Stimulated activated CD8-positive, alpha-beta memory T cell treated with anti-CD3 and anti-CD28 coated beads, Interleukin-15, amount 100 ng/mL, for 48 hours (primary cell): ENCODE measurements around the gene COL6A2.
"Not testable (repeated sequence)": the region's sequence is repeated elsewhere in the genome, so short reads cannot be mapped to it uniquely, and the experiment has no call there.

Experiments used
- DNase-seq, 2 donors: peaks; one replicate each; pipeline ENCODE4 v3.0.0-alpha.2; 2020; ENCODE audit warnings: low read depth in 2 of 2

COL6A2 gene

DNA sequence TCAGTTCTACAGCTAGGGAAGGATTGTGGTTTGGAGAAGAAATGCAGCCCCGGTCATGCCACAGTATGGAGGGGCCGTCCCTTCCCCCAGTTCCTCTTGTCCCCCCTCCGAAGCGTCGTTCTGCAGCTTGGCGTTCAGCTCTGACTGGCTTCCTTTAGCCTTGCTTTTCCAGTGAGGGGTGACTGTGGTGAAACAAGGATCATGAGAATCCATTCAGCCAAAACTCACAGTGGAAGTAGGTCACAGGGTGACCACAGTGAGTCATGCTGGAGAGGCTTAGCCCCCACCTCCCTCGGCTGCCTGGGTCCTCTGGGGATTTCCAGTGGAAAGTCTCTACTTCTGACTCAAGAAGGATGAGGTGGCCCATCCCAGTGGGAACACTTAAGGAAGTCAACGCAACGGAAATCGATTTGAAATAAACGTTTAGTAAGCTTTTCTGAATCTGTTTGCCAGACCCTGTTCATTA, 37.3 kb upstream of the COL6A2 start:
- peak; percentile 43 to 63 for DNase-seq

DNA sequence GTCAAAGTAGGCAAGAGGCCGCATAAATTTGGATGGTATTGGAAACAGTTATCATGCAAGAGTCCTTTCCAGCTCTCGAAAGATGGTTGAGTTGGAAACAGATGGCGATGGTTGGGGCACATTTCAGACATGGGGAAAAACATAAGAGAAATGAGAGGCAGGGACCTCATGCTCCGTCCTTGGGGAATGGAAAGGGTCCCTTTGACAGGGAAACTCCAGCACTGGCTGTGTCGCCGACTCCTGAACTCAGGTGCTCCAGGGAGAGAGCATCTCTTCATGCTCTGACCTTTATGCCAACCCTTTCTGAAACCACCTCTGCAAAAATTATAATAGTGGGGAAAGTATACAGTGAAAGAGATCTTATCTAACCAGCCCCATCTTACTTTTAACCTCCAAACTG, 36.8 kb upstream of the COL6A2 start:
- no peak for DNase-seq

DNA sequence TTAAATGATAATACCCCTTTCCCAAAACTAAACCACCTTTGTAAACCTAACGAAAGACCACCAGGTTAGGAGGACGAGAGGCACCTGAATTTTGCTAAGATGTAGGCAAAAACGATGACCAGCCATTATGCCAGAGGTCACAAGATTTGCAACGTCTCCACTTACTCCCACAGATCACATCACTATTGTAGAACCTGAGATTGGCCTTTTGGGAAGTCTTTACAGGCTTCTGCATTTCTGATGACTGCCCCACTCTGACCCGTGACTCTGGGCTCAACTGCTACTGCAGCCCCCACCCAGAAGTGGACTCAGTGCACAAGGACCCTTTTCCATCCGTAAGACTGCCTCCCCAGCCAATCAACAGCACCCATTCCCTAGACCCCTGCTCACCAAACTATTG, 36.4 kb upstream of the COL6A2 start:
- no peak for DNase-seq

DNA sequence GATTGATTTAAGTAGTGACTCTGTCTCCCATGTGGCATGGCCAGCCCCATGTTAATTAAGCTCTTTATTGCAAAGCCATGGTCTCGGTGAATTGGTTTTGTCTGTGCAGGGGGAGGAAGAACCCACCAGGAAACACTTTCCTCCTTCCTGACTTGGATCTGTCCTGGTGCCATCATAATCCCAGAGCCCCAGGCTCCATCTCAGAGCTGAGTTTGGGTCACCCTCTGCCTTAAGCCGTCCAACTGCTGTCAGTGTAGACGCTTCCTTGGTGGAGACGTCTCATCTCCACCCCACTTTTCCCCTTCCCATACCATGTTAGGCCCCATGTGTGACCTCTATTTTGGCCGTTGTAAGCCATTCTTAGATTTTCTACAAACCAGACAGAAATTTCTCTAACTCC, 36.0 kb upstream of the COL6A2 start:
- no peak for DNase-seq

DNA sequence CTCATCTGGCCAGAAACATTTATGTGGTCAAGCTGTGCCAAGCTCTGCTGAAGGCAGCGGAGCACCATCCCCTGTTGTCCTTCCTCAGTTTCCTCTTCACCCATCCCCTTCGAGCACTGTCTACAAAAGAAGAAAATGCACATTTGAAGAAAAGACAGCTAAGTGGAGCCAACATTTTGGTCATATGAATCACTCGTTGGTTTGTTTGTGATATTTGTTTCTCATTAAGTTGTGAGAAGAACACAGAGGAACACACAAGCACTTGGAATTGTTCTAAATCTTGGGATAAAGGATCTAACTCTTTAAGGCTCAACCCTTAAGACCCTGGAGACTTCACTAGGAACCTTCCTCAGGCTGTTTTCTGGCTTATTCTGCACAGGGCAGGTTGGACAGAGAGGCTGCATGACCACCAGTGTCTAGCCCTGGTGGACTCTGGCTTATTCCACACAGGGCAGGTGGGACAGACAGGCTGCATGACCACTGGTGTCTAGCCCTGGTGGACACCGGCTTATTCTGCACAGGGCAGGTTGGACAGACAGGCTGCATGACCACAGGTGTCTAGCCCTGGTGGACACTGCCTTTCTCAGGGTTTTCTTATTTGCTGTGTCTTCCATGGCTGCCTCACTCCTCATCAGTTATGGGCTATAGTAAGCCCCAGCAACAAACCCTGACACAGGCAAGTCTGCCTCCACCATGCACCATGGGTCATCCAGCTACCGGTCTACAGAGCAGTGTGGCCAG, 35.3 kb upstream of the COL6A2 start:
- DNase-seq, result no peak

DNA sequence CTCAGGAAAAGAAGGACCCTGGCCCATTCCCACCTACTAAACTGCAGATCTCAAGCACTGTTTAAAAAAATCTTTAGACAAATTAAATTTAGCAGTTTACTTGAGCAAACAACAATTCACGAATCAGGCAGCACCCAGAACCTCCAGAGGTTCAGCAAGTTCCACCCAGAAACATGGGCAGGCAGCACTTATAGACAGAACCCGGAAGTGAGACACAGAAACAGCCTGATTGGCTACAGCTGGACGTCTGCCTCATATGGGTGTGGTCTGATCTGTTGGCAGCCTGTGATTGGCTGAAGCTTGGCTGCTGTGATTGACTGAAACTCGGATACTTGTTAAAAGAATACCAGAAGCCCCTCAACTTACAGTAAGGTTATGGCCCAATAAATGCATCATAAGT, 34.7 kb upstream of the COL6A2 start:
- DNase-seq, result no peak

DNA sequence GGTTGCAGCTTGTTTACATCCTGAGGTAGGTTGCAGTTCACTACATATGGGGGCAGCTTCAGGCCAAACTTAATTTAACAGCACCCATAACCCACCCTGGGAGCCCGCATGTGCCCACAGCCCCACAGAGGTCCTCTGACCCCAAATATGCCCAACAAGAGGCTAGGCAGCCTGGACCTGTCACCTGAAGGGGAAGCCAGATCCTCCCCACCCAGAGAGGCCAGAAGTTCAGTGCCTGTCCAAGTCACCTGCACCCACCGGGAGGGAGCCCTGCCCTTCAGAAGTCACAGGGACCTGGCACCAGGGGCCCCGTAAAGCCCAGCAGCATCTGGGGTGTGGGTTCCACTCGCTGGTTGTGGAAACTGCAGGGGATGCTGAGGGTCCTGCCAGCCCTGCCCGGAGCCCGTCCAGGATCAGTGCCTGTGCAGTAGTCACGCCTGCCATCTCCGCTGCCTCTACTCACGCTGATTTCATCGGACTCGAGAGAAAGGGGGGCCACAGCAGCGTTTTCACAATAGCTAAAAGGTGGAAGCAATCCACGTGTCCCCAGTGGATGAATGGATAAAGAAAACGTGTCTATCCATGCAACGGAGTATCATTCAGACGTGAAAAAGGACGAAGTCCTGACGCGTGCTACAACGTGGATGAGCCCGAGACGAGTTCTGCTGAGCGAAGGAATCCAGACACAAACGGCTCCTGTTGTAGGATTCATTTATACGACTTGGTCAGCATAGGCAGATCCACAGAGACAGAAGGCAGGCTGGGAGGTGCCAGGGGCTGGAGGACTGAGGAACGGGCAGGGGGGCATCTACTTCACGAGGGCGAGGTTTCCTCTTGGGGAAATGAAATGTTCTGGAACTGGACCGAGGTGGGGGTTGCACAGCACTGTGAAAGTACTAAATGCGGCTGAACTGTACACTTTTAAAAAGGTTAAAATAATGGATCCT, 33.9 kb upstream of the COL6A2 start:
- no peak for DNase-seq

DNA sequence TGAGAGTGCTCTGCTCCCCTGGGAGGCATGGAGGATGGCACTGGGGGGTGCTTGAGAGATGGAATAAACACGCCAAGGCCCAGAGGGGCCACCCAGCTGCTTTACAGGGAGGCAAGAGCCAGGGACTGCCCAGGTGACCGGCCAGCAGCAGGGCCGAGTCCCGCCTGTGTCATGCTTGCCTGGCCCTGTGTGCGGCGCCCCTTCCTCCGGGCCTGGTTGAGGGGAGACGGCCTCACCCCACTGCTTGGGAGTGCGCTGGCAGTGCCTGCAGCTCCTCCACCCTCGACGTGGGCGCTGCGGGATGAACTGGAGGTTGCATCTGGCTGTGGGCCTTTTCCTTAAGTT, 33.1 kb upstream of the COL6A2 start:
- DNase-seq, result no peak

DNA sequence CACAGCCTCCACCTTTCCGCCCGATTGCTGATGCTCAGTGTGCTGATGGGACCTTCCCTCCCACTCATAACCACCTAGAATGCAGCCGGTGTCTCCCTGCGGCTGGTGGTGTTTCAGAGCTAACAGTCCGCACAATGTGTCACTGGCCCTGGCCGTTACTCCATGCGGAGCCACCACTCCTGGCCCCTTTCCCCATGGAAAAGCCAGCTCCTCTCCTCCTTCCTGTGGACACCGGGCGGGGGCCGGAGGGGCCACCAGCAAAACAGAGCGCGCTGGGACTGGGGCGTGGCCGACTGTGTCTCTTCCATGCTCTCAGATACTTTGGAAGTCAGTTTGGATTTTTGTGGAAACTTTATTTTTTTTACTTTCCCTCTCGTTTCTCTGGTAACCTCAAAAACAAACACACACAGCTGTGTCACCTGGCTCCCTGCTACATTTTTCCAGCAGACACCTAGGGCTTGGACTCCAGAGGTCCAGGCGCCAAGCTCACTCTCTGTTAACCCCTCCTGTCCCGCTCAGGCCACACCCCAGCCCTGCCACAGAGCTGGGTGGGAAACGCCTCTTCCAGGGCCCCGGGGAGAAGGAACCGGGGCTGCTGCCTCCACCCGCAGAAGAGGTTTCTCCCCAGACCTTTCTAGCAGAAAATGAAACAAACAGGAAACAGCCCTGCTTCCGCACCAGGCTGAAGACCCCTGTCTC, 32.5 kb upstream of the COL6A2 start:
- DNase-seq, result no peak

DNA sequence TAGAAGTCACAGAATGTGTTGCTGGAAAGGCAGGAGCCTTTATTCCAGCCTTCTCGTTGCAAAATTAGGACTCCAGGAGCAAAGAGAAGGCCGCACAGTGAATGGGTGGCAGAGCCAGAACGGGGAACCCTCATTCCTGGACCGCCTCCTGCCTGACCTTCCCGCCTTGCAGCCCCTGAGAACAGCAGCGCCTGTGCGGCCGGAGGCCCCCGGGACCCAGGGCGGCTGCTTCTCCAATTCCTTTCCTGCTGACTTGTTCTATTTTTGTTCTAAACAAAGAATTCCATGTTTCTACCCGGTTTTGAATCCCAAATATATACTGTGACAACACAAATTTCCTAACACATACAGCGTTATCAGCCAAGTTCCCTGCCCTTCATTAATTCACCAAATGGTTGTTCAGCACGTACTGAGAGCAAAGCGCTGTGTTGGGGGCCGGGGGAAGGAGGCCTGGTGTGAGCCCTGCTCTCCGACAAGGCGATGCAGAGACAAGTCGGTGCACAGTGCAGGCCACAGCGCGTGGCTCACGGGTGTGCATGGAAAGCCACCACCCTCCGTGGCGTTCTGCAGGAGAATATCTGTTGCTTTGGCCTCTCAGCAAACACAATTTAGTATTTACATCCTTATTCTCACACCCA, 31.9 kb upstream of the COL6A2 start:
- no peak for DNase-seq

DNA sequence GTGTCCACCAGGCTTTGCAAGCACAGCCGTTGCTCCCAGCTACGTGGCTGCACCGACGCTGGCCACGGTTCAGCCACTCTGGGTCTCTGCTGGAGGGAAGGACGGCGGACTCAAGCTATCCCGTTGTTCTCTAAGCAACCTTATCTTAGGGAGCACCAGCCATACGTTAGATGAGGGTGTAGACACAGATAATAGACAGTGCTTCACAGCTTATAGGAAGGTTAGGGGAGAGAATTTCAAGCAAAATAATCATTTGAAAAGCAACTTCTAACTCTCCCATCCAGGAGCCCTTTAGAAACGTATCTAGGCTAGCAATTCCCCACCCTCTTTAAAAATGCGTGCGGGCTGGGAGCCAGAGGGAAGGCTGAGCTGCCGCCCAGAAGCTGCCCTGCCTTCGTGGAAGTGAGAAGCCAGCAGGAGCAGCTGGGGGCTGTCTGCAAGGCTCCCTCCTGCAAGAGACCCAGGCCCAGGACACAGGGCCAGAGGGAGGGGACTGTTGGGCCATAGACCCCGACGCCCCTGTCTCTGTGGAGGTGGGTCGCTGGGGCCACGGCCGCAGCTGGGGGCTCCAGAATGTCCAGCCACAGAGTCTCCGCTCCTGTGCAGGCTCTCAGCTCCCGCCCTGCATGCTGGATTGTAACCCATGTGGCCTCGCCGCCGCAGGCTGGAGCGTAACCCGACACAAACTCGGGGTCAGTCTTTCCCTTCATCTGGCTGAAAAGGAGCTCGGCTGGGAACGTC, 31.2 kb upstream of the COL6A2 start:
- DNase-seq, result no peak

DNA sequence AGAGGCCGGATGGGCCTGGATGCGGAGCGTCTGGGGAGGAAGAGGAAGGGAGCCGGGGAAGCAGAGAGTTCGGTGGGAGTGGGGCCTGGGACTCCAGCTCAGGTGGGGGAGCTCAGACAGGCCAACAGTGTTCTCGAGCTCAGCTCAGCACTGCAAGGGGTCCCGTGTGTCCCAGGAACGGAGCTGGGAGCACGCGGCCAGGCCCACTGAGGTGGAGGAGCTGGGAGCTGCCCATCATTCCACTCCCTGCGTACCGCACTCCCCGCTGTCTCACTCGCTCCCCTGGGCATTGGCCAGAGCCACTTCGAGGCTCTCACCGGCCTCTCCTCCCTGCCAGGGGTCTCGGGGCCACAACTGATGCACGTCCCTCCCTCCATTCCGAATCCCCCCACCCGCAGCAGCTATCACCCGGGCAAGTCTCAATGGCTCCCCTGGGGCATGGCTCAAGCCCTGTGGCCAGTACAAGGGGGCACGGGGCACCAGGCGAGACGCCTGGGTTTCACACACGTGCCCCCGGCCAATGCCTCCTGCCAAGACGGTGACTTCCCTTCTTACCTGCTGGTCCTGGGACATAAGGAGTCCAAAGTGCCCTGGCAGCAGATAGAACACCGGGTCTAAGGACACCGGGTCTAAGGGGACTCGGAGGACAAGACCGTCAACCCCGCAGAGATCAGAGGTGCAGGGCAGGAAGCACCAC, 30.3 kb upstream of the COL6A2 start:
- no peak for DNase-seq

DNA sequence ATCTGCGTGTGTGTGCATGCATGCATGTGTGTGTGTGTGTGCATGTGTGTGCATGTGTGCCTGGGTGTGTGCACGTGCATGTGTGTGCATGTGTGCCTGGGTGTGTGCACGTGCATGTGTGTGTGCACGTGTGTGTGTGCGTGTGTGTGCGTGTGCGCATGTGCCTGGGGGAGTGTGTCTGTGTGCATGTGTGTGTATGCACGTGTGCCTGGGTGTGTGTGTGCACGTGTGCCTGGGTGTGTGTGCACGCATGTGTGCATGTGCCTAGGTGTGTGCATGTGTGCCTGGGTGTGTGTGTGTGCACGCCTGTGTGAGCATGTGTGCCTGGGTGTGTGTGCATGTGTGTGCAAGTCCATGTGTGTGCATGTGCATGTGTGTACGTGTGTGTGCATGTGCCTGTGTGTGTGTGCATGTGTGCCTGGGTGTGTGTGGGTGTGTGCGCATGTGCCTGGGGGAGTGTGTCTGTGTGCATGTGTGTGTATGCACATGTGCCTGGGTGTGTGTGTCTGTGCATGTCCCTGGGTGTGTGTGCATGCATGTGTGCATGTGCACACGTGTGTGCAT, 29.3 kb upstream of the COL6A2 start:
- DNase-seq, result no peak

DNA sequence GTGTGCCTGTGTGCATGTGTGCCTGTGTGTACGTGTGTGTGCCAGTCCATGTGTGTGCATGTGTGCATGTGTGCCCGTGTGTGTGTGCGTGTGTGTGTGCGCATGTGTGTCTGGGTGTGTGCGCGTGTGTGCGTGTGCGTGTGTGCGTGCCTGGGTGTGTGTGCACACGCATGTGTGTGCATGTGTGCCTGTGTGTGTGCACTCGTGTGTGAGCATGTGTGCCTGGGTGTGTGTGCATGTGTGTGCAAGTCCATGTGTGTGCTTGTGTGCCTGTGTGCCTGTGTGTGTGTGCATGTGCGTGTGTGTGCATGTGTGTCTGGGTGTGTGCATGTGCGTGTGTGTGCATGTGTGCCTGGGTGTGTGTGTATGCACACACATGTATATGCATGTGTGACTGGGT, 28.7 kb upstream of the COL6A2 start:
- no peak for DNase-seq

DNA sequence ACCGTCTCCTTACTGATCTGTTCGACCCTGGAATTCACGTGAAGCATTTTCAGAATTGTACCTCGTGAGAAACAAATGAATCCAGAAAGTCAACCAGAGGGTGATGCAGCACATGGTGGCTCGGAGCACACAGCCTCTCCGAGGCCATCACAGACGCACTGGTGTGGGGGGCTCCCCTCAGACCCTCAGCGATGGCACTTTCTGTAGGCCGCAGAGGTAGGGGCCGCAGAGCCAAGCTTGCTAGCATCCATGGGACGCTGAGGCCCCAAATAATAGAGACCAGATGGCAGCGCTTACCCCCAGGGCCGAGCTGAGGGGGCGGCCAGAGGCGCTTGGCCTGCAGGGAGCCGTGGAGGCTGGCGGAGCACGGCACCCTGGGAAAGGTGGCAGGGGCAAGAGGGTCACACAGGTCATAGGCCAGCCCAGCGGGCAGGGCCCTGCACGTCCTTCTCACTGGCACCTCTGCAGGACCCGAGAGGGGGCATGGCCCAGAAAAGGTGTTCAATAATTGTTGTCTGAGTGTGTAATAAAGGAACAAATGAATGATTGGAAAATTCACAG, 28.1 kb upstream of the COL6A2 start:
- no peak for DNase-seq

DNA sequence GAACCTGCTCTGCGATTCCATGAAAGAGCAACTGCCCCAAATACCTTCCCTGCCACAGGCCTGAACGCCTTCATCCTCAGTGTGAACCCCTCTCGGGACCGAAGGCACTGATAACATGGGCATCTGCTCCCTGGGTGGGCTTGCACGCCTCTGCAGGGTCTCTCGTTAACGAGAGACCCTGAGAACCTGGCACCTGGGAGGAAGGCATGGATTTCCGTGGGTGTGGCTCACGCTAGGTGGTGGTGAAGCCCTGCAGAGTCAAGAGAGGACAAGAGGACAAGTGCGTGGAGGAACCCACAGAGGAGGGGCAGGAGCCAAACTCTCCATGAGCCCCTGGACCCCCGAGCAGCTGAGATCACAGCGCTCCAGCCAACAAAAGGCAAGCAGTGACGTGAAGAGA, 26.8 kb upstream of the COL6A2 start:
- no peak for DNase-seq

DNA sequence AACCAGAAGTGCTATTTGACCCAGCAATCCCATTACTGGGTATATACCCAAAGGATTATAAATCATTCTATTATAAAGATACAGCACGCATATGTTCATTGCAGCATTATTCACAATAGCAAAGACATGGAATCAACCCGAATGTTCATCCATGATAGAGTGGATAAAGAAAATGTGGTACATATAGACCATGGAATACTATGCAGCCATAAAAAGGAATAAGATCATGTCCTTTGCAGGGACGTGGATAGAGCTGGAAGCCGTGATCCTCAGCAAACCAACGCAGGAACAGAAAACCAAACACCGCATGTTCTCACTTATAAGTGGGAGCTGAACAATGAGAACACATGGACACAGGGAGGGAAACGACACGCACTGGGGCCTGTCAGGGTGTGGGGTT, 21.2 kb upstream of the COL6A2 start:
- not testable (repeated sequence) for DNase-seq

DNA sequence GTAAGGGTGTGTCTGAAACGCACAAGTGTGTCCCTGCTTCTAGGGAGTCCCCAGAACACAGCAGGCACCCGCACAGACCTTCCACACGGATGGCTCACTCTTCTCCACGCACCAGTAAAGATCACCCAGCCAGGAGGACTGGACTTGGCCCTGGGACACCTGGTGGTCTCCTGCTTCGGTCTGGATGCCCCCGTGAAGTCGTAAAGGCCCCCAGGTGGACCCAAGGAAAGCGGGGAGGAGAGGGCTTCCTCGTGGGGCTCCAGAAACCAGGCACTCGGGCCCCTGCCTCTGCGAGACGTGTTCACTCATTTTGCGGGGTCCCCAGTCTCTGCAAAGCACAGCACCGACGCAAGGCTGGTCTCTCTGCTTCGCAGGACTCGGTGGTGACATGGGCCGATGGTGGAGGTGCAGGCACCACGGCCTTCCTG, 20.2 kb upstream of the COL6A2 start:
- DNase-seq, result no peak

DNA sequence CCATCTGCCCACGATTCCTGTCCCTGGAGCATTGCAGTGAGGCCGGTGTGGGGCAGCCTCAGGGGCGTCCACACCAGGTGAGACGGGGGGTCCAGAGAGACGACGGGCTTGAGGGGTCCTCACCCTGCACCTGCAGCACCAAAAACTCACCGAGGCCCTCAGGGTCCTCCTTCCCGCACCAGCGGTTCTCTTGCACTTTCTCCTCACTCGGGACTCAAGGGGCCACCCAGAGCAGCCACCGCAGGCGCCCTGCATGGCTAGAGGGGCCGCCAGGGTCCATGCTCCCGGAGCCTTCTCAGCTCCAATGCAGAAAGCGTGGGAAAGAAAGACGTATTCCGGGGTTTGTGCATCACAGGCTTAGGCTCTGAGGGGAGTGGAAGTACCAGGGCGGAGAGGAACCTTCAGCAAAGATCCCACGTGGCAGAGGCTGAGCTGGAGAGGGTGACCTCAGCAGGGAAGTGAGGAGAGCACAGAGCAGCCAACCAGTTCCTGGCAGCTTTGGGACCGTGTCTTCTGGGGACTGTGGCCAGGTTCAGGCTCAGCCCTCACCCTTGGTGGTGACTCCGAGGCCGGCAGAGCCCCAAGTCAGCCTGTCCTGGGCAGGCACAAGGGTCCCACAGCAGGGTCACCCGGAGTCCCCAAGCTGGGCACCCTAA, 19.5 kb upstream of the COL6A2 start:
- DNase-seq, result no peak

DNA sequence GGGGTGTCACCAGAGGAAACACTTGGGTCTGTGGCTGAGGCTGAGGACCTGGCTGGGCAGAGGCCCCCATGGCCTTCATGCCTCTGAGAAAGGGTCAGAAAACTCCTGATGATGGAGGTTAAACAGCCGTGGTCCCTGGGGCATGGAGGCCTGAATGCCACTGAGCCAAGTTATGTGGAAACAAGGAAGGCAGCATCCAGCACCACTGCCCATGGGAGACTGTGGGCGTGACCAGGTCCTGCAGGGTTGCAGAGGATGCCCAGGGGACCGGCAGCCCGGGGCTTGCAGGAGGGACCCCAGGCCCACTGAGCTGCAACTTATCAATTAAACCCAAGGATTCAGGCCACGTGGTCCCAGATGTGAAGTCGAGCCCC, 18.9 kb upstream of the COL6A2 start:
- DNase-seq, result no peak
